Measurements from ENCODE around the gene GNG12. TPM values are rescaled to one million over a fixed set of nuclear protein-coding genes. Genes with fewer than 3 reads are reported as not detected.

Gene GNG12
- total and polyA plus RNA-seq, 2 donors (not counting 1 experiment from before 2014, with no cell fraction given): not detected

DNA sequence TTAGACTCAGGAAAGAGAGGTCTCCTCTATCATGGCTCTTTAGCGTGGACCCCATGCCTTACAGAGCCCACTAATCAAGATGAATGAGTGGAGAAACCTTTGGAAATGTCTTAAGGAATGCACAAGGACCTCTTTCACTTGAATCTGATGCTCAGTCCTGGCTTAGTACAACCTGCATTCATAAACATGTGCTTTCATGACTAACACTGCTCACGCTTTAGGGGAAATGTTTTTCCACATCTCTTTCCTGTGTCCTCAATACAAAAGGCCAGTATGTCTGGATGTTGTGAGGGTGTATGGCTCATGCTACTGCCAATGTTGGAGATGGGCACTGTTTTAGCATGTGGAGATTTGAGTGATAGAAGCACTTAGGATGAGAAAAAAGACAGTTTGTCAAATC, 14.2 kb upstream of the GNG12 start:
- DNase-seq (no peak), ATAC-seq (ENCODE audit: low read depth) (no peak)
- H3K9me3 Mint-ChIP-seq (ENCODE audit: insufficient read depth): no peaks in the 10 kb centered on the region
- H3K27ac Mint-ChIP-seq: no peak overlapping the region
- no peak overlapping the region for H3K4me2 ChIP-seq (replicated peaks; ENCODE audit: low read depth, low read length, poor library complexity, severe bottlenecking)
- no peaks in the 10 kb centered on the region for H3K4me1 Mint-ChIP-seq
- ChIA-PET POLR2A (no interaction called here), CTCF (no interaction called here)
- H3K27me3 Mint-ChIP-seq: peaks cover 33% of the 10 kb centered on the region
- no peak overlapping the region for H3K9ac ChIP-seq (ENCODE audit: low read length)
- no peak overlapping the region for H3K27ac ChIP-seq (ENCODE audit: low read length in 2 of 2)
- intact Hi-C loops (cut with micrococcal nuclease): no loop called here
- no peak for TF ChIP-seq EZH2 (IDR thresholded peaks at IDR 0.05; ENCODE audit: borderline replicate concordance, insufficient read depth, low read depth, low read length, poor library complexity, severe bottlenecking)
- TF ChIP-seq, protein P1, sequence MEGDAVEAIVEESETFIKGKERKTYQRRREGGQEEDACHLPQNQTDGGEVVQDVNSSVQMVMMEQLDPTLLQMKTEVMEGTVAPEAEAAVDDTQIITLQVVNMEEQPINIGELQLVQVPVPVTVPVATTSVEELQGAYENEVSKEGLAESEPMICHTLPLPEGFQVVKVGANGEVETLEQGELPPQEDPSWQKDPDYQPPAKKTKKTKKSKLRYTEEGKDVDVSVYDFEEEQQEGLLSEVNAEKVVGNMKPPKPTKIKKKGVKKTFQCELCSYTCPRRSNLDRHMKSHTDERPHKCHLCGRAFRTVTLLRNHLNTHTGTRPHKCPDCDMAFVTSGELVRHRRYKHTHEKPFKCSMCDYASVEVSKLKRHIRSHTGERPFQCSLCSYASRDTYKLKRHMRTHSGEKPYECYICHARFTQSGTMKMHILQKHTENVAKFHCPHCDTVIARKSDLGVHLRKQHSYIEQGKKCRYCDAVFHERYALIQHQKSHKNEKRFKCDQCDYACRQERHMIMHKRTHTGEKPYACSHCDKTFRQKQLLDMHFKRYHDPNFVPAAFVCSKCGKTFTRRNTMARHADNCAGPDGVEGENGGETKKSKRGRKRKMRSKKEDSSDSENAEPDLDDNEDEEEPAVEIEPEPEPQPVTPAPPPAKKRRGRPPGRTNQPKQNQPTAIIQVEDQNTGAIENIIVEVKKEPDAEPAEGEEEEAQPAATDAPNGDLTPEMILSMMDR (IDR thresholded peaks at IDR 0.05): no peak
- no peaks in the 10 kb centered on the region for H3K9me3 ChIP-seq (ENCODE audit: control extremely low read depth in 1 of 3, control insufficient read depth in 2 of 3, insufficient read depth in 1 of 3, low read length in 2 of 3)
- H3K36me3 ChIP-seq (replicated peaks in 1 of 2; ENCODE audit: control extremely low read depth in 1 of 2, control insufficient read depth in 1 of 2, extremely low read depth in 1 of 2, insufficient read depth in 2 of 2, low read length in 1 of 2): no peaks in the 10 kb centered on the region
- no peaks in the 10 kb centered on the region for H4K20me1 ChIP-seq (ENCODE audit: control insufficient read depth, insufficient read depth, low read length, poor library complexity, severe bottlenecking)
- H3K4me3 ChIP-seq (ENCODE audit: control extremely low read depth in 1 of 5, extremely low read depth in 1 of 5, insufficient read depth in 1 of 5, low read depth in 2 of 5, low read length in 4 of 5): no peak overlapping the region
- no peak overlapping the region for H2AFZ ChIP-seq (ENCODE audit: insufficient read depth, low read depth, low read length, poor library complexity, severe bottlenecking)
- no peaks in the 10 kb centered on the region for H3K4me1 ChIP-seq (ENCODE audit: control insufficient read depth in 2 of 2, insufficient read depth in 2 of 2, low read length in 2 of 2)
- H3K27me3 ChIP-seq (replicated peaks in 1 of 4; ENCODE audit: control extremely low read depth in 1 of 4, control insufficient read depth in 3 of 4, insufficient read depth in 4 of 4, low read length in 3 of 4): peaks cover 0 to 15% (median 5%) of the 10 kb centered on the region in 4 experiments
- no peaks in the 10 kb centered on the region for H3K79me2 ChIP-seq (ENCODE audit: control insufficient read depth, insufficient read depth, low read length)
- no CpG with 5 or more reads among the region's 2 CpGs for WGBS (ENCODE audit: insufficient coverage)
- H3K4me3 Mint-ChIP-seq: no peak overlapping the region

DNA sequence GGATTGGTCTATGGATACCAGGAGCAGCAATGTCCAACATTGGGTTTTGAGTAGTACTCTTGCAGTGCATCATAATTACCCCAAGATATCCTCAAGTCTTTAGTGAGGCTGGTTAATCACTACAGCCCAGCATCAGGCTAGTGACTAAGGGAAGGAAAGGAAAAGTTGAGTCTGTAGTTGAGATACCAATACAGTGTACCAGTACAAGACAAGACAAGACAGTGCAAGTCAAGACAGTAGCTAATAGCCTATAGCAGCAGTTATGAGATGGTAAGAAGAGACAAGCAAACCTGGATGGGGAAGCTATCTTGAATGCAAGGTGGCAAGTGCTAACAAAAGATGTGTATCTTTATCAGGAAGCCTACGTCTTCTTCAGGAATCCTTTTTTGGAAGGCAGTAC, 13.3 kb upstream of the GNG12 start:
- POLR2A ChIA-PET: no interaction called here
- no peaks in the 10 kb centered on the region for H3K4me1 Mint-ChIP-seq
- no peak overlapping the region for H3K4me2 ChIP-seq (replicated peaks; ENCODE audit: low read depth, low read length, poor library complexity, severe bottlenecking)
- no peaks in the 10 kb centered on the region for H3K9me3 ChIP-seq (ENCODE audit: control extremely low read depth in 1 of 3, control insufficient read depth in 2 of 3, insufficient read depth in 1 of 3, low read length in 2 of 3)
- peaks cover 33% of the 10 kb centered on the region for H3K27me3 Mint-ChIP-seq
- peaks cover 0 to 15% (median 5%) of the 10 kb centered on the region in 4 experiments for H3K27me3 ChIP-seq (replicated peaks in 1 of 4; ENCODE audit: control extremely low read depth in 1 of 4, control insufficient read depth in 3 of 4, insufficient read depth in 4 of 4, low read length in 3 of 4)
- TF ChIP-seq, protein P1 (IDR thresholded peaks at IDR 0.05): no peak
- TF ChIP-seq EZH2 (IDR thresholded peaks at IDR 0.05; ENCODE audit: borderline replicate concordance, insufficient read depth, low read depth, low read length, poor library complexity, severe bottlenecking): no peak
- H3K4me3 Mint-ChIP-seq: no peak overlapping the region
- no peaks in the 10 kb centered on the region for H3K9me3 Mint-ChIP-seq (ENCODE audit: insufficient read depth)
- no peaks in the 10 kb centered on the region for H3K79me2 ChIP-seq (ENCODE audit: control insufficient read depth, insufficient read depth, low read length)
- H4K20me1 ChIP-seq (ENCODE audit: control insufficient read depth, insufficient read depth, low read length, poor library complexity, severe bottlenecking): no peaks in the 10 kb centered on the region
- no peak for DNase-seq
- no peaks in the 10 kb centered on the region for H3K4me1 ChIP-seq (ENCODE audit: control insufficient read depth in 2 of 2, insufficient read depth in 2 of 2, low read length in 2 of 2)
- no peak overlapping the region for H3K27ac Mint-ChIP-seq
- no peaks in the 10 kb centered on the region for H3K36me3 ChIP-seq (replicated peaks in 1 of 2; ENCODE audit: control extremely low read depth in 1 of 2, control insufficient read depth in 1 of 2, extremely low read depth in 1 of 2, insufficient read depth in 2 of 2, low read length in 1 of 2)
- intact Hi-C loops (cut with micrococcal nuclease): no loop called here
- CTCF ChIA-PET: no interaction called here
- no peak for ATAC-seq (ENCODE audit: low read depth)
- no peak overlapping the region for H3K27ac ChIP-seq (ENCODE audit: low read length in 2 of 2)
- H3K4me3 ChIP-seq (ENCODE audit: control extremely low read depth in 1 of 5, extremely low read depth in 1 of 5, insufficient read depth in 1 of 5, low read depth in 2 of 5, low read length in 4 of 5): no peak overlapping the region
- no peak overlapping the region for H3K9ac ChIP-seq (ENCODE audit: low read length)
- no CpG with 5 or more reads among the region's 1 CpG for WGBS (ENCODE audit: insufficient coverage)
- no peak overlapping the region for H2AFZ ChIP-seq (ENCODE audit: insufficient read depth, low read depth, low read length, poor library complexity, severe bottlenecking)
